22Rv1 (cell line): ENCODE data around the gene HOXA4.

Experiments
- ZFX ChIP-seq: fragments of 450-650 bp; IDR thresholded peaks from 2 replicates; pipeline ENCODE4 v1.6.1; 2017; ENCODE audit warnings: antibody characterized with exemption, borderline replicate concordance
- TF ChIP-seq, protein P1 (sequence below): fragments of 450-650 bp; IDR thresholded peaks from 2 replicates; pipeline ENCODE4 v1.5.1; 2017; ENCODE audit warnings: mild to moderate bottlenecking

DNA sequence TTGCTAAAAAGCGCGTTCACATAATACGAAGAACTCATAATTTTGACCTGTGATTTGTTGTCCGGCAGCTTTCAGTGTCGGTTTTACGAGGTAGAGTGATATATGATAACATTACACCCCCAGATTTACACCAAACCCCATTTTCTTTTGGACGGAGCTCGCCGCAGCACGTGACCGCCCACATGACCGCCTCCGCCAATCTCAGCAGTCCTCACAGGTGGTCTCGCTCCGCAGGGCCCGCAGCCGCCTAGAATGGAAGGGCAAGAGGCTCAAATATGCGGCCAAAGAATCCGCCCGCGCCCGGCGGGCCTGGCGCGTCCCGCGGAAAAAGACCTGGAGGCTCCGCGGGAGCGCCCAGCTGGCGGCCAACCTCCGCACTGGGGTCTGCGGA is 25.9 kb upstream of the HOXA4 start, which contains the start of gene HOXA7:
- TF ChIP-seq, protein P1, sequence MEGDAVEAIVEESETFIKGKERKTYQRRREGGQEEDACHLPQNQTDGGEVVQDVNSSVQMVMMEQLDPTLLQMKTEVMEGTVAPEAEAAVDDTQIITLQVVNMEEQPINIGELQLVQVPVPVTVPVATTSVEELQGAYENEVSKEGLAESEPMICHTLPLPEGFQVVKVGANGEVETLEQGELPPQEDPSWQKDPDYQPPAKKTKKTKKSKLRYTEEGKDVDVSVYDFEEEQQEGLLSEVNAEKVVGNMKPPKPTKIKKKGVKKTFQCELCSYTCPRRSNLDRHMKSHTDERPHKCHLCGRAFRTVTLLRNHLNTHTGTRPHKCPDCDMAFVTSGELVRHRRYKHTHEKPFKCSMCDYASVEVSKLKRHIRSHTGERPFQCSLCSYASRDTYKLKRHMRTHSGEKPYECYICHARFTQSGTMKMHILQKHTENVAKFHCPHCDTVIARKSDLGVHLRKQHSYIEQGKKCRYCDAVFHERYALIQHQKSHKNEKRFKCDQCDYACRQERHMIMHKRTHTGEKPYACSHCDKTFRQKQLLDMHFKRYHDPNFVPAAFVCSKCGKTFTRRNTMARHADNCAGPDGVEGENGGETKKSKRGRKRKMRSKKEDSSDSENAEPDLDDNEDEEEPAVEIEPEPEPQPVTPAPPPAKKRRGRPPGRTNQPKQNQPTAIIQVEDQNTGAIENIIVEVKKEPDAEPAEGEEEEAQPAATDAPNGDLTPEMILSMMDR, result no peak
- TF ChIP-seq ZFX, result no peak
